ENCODE results near the gene SEMA6A.

DNA sequence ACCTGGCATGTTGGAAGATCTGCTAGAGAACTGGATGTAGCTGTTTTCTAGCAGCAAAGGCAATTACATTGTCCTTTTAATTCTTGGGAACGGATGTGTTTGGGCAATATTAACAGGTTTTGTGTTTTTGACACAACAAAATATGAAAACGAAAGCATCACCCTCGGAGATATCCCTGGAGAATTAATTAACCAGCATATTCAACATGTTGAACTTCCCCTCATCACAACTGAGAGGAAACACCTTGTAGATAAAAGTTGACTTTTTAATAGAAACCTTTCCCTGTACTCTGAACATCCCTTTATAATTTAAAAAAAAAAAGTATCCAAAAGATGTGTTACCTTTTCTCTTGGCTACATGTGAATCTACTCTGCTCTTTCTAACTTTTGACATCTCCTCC lies 13.0 kb downstream of the SEMA6A start:
- TF ChIP-seq GATA2 (IDR thresholded peaks at IDR 0.05; ENCODE audit: low read depth, low read length) (no peak), GATA3 (IDR thresholded peaks at IDR 0.05; ENCODE audit: low read depth, low read length) (no peak)
